Calu3 (cell line): ENCODE results near the gene KLC1. TPM values are rescaled to one million over a fixed set of nuclear protein-coding genes. Genes with fewer than 3 reads are reported as not detected.

Experiments used
- BruUV-seq: library from RNA; stranded (reverse); fragments of 400-500 nt; replicated peaks from 2 replicates; lab custom pipeline; 2021; lab: Mats Ljungman, UMichigan
- CTCF ChIA-PET: fragments of 300-600 bp; sonication (Branson Sonifier 250); formaldehyde crosslinking; loops from one replicate; lab custom pipeline; 2022; ENCODE audit warnings: antibody characterized with exemption; lab: Charles Lee
- DNase-seq: peaks from one replicate; pipeline ENCODE4 v3.0.0; 2022
- H3K27ac Mint-ChIP-seq: one replicate; pipeline ENCODE4 v1.8.0; 2022; ENCODE audit warnings: mixed read lengths; ENCODE audit not compliant: unreplicated experiment
- H3K27me3 Mint-ChIP-seq: one replicate; pipeline ENCODE4 v1.8.0; 2022; ENCODE audit warnings: mixed read lengths; ENCODE audit not compliant: unreplicated experiment
- H3K36me3 Mint-ChIP-seq: one replicate; pipeline ENCODE4 v1.8.0; 2022; ENCODE audit warnings: mild to moderate bottlenecking, moderate library complexity, mixed read lengths; ENCODE audit not compliant: insufficient read depth, unreplicated experiment
- H3K4me1 Mint-ChIP-seq: one replicate; pipeline ENCODE4 v1.8.0; 2022; ENCODE audit warnings: mild to moderate bottlenecking, low read depth, mixed read lengths; ENCODE audit not compliant: unreplicated experiment
- H3K4me3 Mint-ChIP-seq: one replicate; pipeline ENCODE4 v1.8.0; 2022; ENCODE audit warnings: mild to moderate bottlenecking, low read depth, moderate library complexity, mixed read lengths; ENCODE audit not compliant: unreplicated experiment
- H3K9me3 Mint-ChIP-seq: one replicate; pipeline ENCODE4 v1.8.0; 2022; ENCODE audit warnings: low read depth, mixed read lengths; ENCODE audit not compliant: unreplicated experiment
- intact Hi-C: fragments of 100-400 bp; cut with micrococcal nuclease; formaldehyde crosslinking; loops from one replicate; pipeline ENCODE4 v1.10.0; 2022; ENCODE audit not compliant: unreplicated experiment
- total RNA-seq: library from RNA; stranded (reverse); gene quantifications from 2 replicates; pipeline ENCODE4 v1.2.3, GENCODE V29; 2022
- TF ChIP-seq, protein P1 (sequence below): fragments of 200-600 bp; IDR thresholded peaks from one replicate; pipeline ENCODE4 v1.8.0; 2022; ENCODE audit warnings: antibody characterized with exemption; ENCODE audit not compliant: unreplicated experiment

KLC1 gene
- total RNA-seq, 1 experiment from 2014 or later: 124 TPM

DNA sequence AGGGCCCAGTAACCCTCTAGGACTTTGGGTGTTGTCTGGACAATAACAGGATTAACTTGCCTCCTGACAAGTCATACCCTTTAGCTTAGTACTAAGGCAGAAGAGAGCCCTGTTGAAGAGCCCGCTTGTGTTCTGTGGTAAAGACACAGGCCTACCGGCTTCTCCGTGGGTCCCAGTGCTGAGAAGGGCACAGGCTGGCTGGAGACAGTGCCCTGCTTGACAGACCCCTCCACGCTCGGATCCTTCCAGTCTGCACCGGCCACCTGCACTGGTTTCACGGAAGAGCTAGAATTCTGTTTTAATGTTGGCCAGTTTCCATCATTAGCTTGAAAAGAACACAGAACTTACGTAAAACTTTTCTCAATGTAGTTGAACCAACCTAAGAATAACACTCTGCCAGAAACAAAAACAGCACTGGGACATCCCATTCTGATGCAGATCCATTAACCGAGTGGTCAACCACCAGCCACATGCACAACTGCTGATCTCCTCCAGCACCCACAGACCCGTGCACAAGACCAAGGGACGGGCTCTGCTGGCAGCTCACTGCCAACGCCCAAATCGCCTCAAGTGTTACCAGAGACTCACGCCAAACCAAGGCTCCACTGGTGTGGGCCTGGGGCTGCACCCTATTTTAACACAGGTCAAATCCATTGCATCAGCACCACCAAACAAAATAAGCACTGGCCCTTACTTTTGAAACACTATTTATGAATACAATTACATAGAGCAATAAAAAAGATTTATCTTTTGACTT, 113.7 kb downstream of the KLC1 start:
- no peaks in the 10 kb centered on the region for H3K27me3 Mint-ChIP-seq
- intact Hi-C loops: no loop called here
- H3K9me3 Mint-ChIP-seq: no peaks in the 10 kb centered on the region
- TF ChIP-seq, protein P1, sequence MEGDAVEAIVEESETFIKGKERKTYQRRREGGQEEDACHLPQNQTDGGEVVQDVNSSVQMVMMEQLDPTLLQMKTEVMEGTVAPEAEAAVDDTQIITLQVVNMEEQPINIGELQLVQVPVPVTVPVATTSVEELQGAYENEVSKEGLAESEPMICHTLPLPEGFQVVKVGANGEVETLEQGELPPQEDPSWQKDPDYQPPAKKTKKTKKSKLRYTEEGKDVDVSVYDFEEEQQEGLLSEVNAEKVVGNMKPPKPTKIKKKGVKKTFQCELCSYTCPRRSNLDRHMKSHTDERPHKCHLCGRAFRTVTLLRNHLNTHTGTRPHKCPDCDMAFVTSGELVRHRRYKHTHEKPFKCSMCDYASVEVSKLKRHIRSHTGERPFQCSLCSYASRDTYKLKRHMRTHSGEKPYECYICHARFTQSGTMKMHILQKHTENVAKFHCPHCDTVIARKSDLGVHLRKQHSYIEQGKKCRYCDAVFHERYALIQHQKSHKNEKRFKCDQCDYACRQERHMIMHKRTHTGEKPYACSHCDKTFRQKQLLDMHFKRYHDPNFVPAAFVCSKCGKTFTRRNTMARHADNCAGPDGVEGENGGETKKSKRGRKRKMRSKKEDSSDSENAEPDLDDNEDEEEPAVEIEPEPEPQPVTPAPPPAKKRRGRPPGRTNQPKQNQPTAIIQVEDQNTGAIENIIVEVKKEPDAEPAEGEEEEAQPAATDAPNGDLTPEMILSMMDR: no peak
- H3K36me3 Mint-ChIP-seq: no peaks in the 10 kb centered on the region
- H3K4me3 Mint-ChIP-seq: no peak overlapping the region
- H3K27ac Mint-ChIP-seq: no peak overlapping the region
- H3K4me1 Mint-ChIP-seq: no peaks in the 10 kb centered on the region
- BruUV-seq: no TSS peak
- DNase-seq: no peak
- CTCF ChIA-PET: interaction anchor here (0.6 kb wide), 1 partner anchor 67 kb away, joined by 3 read pairs; no protein-coding TSS in a partner anchor

DNA sequence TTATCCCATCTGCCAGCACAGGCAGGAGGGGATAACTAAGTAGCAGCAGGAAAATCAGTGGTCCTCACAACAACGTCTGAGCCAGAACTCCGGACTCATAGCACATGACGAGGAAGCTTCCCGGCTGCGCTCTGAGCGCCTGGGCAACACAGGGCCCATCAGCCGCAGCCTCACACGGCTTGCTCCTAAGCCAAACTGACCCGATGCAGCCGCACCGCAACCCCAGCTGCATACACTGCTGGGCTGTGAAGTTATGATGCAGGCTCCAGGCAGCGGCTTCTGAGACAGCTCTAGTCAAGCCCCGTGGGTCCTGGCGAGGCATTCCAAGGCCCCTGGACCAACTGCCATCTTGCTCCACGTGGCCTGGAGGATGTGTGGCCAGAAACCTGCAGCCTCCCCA, 114.7 kb downstream of the KLC1 start:
- Mint-ChIP-seq H3K27ac (no peak overlapping the region), H3K4me1 (no peaks in the 10 kb centered on the region), H3K36me3 (no peaks in the 10 kb centered on the region), H3K4me3 (no peak overlapping the region), H3K27me3 (no peaks in the 10 kb centered on the region), H3K9me3 (no peaks in the 10 kb centered on the region)
- CTCF ChIA-PET: no interaction called here
- no peak for DNase-seq
- intact Hi-C loops: no loop called here
- no TSS peak for BruUV-seq
- TF ChIP-seq, protein P1: no peak

DNA sequence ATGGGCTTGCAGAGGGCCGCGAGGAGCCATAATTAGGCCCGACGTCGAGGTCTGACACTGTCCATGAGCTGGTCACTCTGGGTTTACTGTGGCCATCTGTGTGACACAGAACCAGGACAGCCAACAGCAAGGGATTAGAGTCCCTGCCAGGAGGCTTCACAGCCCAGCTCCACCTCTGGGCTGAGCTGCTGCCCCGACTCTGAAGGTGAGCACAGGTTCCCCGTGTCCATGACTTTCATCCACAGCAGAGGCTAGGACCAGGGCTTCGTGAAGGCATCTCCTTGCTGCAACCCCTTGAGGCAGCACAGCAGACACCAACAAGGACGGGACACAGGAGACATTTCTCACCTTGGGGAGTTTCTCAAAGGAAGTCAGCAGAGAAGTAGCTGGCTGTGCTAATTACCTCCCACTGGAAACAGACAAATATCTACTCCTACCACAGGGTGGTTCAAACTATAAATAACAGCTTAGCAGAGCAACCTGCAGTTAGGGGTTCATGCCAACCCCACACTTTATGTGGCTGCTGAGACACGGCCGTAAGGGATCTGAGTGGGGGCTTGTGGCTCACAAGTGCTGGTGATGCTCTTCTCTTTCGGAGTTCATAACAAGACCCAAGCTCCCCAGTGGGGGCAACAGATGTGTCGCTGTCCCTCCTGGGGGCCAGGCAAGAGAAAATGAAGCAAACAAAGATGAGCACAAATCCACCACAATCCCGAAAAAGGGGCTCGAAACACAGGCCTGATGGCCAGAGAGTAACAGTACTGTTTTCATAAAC, 115.8 kb downstream of the KLC1 start:
- Mint-ChIP-seq H3K4me3 (no peak overlapping the region), H3K4me1 (no peaks in the 10 kb centered on the region), H3K27me3 (no peaks in the 10 kb centered on the region), H3K36me3 (peaks cover 5% of the 10 kb centered on the region), H3K9me3 (no peaks in the 10 kb centered on the region), H3K27ac (no peak overlapping the region)
- DNase-seq: no peak
- CTCF ChIA-PET: no interaction called here
- no TSS peak for BruUV-seq
- TF ChIP-seq, protein P1: no peak
- intact Hi-C loops: no loop called here

DNA sequence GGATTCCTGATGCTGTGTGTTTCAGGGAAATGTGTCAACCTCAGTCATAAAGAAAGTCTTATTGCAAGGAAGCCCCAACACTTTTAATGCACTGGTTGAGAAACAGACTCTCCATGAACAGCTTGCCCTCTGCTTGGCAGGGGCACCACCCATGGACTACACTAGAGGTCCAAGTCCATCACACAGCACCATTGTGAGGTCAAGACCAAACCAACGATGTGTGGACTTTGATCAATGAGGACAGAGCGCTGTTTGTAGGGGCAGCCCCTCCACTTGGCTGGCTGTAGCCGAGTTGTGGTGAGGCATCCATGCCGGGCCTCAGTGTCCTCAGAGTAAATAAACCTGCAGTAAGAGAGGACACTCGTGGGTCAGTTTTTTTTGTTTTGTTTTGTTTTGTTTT, 116.4 kb downstream of the KLC1 start:
- Mint-ChIP-seq H3K4me1 (no peaks in the 10 kb centered on the region), H3K4me3 (no peak overlapping the region), H3K36me3 (peaks cover 5% of the 10 kb centered on the region), H3K9me3 (no peaks in the 10 kb centered on the region), H3K27me3 (no peaks in the 10 kb centered on the region), H3K27ac (no peak overlapping the region)
- no peak for DNase-seq
- intact Hi-C loops: no loop called here
- BruUV-seq: no TSS peak
- CTCF ChIA-PET: no interaction called here
- TF ChIP-seq, protein P1: no peak
